GM12864 (cell line): ENCODE data around the gene MCM5.
A peak's percentile ranks its signal among the peaks of the same experiment; 100 is the strongest.

Experiments used
- DNase-seq: peaks from one replicate; pipeline ENCODE4 v3.0.0-alpha.2; 2011; ENCODE audit warnings: low read depth
- H3K4me3 ChIP-seq: 2 replicates; pipeline ENCODE4 v1.5.1; 2011; ENCODE audit warnings: mild to moderate bottlenecking, low read depth, low read length, control low read depth
- TF ChIP-seq, protein P1 (sequence below): IDR thresholded peaks from 2 replicates; pipeline ENCODE4 v1.5.1; 2011; ENCODE audit warnings: low read depth, mild to moderate bottlenecking, moderate library complexity, low read length, control low read depth, inconsistent platforms; ENCODE audit errors: missing control alignments

Gene MCM5

DNA sequence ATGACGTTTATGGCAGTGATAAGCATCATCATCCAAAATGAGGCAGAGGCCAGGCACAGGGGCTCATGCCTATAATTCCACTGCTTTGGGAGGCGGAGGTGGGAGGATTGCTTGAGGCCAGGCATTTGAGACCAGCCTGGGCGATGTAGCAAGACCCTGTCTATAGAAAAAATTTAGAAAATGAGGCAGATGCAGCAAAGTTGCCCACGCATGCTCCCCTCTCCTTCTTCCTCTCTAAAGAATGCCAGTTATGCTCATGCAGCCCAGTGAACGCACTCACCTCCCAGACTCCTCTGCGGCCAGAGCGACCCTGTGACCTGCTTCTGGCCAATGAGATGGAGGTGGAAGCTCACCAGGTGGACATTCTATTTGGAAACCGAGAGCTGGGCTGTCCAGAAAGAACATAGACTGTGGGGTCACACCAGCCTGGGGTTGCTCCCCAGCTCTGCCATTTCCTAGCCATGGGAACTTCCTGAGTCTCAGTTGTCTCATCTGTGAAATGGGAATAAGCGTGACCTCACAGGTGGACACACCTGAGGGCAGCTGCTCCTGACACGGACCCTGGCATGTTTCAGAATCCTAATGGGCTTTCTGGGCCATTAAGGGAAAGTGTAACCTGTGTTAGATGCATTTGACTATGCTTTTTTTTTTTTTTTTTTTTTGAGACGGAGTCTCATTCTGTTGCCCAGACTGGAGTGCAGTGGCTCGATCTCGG, 44.9 kb downstream of the MCM5 start:
- no peak for DNase-seq
- TF ChIP-seq, protein P1, sequence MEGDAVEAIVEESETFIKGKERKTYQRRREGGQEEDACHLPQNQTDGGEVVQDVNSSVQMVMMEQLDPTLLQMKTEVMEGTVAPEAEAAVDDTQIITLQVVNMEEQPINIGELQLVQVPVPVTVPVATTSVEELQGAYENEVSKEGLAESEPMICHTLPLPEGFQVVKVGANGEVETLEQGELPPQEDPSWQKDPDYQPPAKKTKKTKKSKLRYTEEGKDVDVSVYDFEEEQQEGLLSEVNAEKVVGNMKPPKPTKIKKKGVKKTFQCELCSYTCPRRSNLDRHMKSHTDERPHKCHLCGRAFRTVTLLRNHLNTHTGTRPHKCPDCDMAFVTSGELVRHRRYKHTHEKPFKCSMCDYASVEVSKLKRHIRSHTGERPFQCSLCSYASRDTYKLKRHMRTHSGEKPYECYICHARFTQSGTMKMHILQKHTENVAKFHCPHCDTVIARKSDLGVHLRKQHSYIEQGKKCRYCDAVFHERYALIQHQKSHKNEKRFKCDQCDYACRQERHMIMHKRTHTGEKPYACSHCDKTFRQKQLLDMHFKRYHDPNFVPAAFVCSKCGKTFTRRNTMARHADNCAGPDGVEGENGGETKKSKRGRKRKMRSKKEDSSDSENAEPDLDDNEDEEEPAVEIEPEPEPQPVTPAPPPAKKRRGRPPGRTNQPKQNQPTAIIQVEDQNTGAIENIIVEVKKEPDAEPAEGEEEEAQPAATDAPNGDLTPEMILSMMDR = no peak
- no peak overlapping the region for H3K4me3 ChIP-seq

DNA sequence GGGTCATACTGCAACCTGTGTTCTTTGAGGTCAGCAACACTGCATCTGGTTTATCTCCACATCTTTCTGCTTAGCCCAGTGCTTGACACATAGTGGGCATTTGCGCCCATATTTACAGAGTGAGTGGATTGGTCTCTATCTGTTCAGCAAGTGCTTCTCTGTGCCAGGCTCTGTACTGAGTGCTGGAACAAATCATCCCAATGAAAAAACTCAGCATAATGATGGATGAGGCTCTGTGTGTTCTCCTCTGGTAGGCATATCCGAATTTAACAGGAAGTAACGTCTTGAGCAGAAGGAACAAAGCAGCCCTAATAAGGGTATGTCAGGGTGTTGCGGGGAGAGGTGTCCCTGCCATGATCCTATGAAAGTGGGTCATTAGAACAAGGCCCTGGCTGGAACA, 46.0 kb downstream of the MCM5 start:
- no peak for DNase-seq
- TF ChIP-seq, protein P1 = no peak

DNA sequence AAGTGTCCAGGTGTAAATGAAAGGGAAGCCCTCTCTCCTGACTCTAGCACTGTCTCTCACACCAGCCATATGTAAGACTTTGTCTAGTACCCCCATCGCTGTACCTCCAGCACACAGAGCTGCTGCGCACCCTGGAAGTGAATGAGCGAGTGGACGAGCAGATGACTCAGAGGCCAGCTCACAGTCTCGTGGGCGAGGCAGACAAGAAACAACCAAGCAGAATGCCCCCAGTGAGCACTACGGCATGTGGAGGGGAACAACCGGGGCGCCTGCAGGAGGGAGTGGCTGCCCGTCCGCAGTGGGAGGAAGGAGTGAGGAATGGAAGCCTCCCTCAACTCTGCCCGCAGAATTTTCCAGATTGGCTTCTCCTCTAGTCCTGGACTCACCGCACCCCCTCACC, 46.4 kb downstream of the MCM5 start:
- peak; percentile 10 for DNase-seq
- TF ChIP-seq, protein P1 = no peak
- H3K4me3 ChIP-seq = no peak overlapping the region

More for the DNA sequence above, 46.0 kb downstream of the MCM5 start:
- no peak overlapping the region for H3K4me3 ChIP-seq

DNA sequence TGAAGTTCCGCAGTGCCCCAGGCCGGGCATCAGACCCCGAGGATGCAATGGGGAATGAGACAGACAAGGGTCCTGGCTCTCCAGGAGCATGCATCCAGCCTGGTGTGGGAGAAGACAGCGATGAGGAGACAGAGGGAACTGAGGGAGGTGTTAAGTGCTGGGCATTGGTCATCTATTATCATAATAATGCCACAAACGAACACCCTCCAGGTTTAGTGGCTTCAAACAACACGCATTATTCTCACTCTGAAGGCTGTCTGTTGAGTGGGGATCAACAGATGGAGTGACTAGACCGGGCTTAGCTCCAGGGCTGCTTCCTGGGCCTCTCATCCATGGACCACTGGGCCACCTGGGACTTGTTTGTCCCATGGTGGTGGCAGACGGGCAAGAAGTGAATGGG, 48.6 kb downstream of the MCM5 start:
- H3K4me3 ChIP-seq = no peak overlapping the region
- DNase-seq = no peak
- TF ChIP-seq, protein P1 = no peak

DNA sequence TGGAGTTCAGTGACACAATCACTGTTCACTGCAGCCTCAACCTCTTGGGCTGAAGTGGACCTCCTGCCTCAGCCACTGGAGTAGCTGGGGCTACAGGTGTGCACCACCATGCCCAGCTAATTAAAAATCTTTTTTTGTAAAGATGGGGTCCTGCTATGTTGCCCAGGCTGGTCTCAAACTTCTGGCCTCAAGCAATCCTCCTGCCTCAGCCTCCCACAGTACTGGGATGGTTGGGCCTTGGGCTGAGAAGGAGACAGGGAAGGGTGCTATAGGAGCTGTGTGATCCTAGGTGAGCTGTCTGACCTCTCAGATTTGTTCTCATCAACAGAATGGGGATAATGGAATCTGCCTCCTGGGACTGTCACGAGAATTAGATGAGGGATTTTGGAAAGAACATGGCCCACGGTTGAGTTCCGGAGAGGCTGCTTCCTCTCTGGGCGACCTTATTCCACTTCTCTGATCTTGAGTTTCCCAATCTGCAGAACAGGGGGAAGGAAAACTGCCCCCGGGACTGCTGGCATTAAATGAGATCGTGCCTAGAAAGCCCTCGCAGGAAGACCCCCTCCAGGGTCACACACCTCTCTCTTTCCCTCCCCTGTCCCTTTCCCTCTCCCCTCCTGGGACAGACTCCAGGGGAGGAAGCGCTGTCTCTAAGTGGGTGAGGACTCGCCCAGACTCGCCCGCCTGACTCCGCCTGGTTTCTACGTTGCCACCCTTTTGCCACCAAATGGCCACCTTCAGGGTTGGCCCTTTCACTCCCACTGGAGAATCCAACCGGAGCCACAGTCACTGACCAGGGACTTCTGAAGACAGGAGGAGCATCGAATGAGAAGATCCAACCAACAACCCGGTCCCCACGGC, 50.1 kb downstream of the MCM5 start:
- TF ChIP-seq, protein P1 = no peak
- H3K4me3 ChIP-seq = no peak overlapping the region
- DNase-seq = no peak

DNA sequence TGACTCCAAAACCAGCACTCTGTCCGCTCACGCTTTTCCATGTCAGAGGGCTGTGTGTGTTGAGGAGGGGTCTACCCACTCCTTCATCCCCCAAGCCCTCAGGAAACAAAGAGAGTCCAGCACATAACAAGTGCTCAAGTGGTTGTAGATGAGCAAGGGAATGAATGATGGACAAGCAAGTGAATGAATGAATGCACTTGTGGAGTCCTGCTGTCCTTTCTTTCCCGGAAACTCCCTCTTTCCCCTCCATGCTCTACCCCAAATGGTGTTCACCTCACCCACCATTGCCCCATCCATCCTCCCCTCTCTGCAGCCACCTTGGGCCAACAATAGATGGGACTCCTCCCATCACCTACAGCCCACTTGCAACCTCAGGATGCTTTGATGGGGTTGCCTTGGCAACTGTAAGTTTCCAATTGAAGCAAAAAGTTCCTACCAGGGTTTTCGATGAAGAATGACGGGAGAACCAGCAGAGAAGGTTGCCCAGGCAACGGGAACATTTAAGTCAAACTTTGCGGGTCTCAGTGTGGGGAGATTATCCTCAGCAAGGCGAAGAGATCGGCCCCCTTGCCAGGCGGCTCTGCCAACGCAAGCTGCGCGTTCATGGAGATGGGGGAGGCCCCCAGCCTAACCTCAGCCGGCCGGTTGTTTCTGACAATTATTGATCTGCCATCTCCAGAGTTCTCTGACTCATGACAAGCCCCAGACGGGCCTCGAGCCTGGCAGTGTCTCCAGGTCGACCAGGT, 51.1 kb downstream of the MCM5 start:
- TF ChIP-seq, protein P1 = no peak
- DNase-seq = no peak
- H3K4me3 ChIP-seq = no peak overlapping the region
